ENCODE results near the gene LTN1. TPM values are rescaled to one million over a fixed set of nuclear protein-coding genes. Genes with fewer than 3 reads are reported as not detected.

LTN1 gene
- total RNA-seq, 1 donor from 2014 or later = 44.5 TPM

GRCh38 chr21:28988146-28988545 is 4.5 kb downstream of the LTN1 start:
- peak; percentile 88 for DNase-seq (ENCODE audit: low read depth)

- DNase-seq (ENCODE audit: low read depth) = no peak
These were observed 6.0 kb downstream of the LTN1 start for GRCh38 chr21:28986677-28987076.

DNA sequence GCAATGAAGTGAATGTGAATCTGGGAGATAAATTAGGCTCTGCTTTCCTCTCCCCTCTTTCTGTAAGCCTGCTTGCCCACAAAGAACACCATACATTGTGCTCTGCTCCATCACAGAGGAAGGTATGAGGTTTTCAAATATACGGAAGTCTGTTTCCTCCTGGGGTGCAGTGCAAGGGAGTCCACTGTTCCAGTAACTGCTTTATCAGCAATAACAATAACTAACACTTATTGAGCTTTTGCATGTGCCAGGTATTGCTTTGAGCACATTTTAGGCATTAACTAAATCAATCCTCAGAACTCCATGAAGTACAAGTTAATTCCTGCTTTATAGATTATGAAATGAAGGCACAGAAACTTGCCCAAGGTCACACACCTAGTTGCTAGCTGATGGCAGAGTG is 10.0 kb downstream of the LTN1 start:
- no peak for DNase-seq (ENCODE audit: low read depth)

DNA sequence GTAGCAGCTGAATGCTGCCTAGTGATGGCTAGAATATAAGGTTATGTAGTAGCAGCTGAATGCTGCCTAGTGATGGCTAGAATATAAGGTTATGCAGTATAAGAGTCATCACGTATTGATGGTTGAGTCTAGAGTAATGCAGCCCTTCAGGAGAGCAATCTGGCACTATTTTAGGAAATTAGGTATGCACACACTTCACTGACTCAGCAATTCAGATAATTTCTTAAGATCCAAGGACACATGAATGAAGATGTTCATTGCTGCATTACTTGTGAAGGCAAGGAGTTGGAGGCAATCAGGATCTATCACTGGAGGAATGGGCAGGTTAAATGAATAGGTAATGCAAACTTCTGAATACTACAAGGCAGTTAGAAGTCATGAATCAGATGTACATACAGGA is 13.6 kb downstream of the LTN1 start:
- DNase-seq (ENCODE audit: low read depth) = no peak

GRCh38 chr21:28975397-28975796 is 17.3 kb downstream of the LTN1 start:
- no peak for DNase-seq (ENCODE audit: low read depth)

DNA sequence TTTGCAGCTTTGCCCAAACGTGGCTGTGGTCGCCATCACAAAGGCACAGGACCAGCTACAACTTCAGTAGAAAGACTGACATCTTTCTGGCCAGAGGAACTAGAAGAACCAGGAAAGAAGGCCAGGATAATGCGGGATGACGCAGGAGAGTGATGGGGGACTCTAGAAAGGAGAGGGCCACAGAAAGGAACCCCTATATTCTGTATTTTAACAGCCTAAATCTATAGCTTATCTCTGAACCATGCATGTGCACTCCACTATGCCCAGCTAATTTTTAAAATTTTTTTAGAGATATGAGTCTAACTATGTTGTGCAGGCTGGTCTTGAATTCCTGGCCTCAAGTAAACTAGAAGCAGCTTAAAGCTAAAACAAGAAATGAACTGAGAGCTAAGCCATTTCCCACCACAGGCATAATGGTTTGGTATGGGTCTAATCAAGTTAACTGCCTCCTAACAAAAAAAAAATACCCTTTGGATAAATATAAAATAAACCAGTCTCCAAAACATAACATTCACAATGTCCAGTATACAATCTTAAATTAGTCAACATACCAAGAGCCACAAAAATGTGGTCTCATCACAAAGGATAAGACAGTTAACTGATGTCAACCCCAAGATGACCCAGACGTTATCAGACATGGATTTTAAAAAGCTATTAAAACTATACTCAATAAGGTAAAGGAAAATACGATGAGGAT is 18.0 kb downstream of the LTN1 start:
- no peak for DNase-seq (ENCODE audit: low read depth)

GRCh38 chr21:28972398-28972797 is 20.3 kb downstream of the LTN1 start:
- DNase-seq (ENCODE audit: low read depth) = no peak

- no peak for DNase-seq (ENCODE audit: low read depth)
These were observed 21.5 kb downstream of the LTN1 start for GRCh38 chr21:28971171-28971570.

DNA sequence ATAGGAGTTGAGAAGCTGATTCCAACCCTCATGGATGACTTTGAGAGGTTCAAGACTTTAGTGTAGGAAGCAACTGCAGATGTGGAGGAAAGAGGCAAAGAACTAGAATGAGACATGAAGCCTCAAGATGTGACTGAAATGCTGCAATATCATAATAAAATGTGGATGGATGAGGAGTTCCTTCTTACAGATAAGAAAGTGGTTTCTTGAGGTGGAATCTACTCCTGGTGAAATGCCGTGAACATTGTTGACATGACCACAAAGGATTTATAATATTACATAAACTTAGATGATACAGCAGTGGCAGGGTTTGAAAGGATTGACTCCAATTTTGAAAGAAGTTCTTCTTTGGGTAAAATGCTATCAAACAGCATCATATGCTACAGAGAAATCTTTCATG is 28.8 kb downstream of the LTN1 start:
- no peak for DNase-seq (ENCODE audit: low read depth)

- DNase-seq (ENCODE audit: low read depth) = no peak
These were observed 30.2 kb downstream of the LTN1 start for GRCh38 chr21:28962465-28962864.

DNA sequence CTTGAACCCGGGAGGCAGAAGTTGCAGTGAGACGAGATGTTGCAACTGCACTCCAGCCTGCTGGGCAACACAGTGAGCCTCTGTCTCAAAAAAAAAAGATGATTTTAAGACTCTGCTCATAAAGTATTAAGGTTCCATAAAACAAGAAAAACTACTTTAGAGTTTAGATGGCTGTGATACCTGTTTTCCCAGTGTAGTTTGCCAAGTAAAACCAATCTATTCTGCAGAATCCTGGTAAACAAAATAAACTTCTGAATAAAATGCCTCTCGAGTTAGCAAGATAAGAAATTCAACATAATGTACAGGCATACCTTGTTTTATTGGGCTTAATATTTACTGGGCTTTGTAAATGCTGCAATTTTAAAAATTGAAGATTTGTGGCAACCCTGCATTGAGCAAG is 30.8 kb downstream of the LTN1 start:
- DNase-seq (ENCODE audit: low read depth) = no peak

GRCh38 chr21:28960245-28960644 is 32.4 kb downstream of the LTN1 start:
- no peak for DNase-seq (ENCODE audit: low read depth)

GRCh38 chr21:28959367-28960099 is 33.1 kb downstream of the LTN1 start:
- peak; percentile 86 for DNase-seq (ENCODE audit: low read depth)

GRCh38 chr21:28953247-28953646 is 39.4 kb downstream of the LTN1 start:
- no peak for DNase-seq (ENCODE audit: low read depth)

DNA sequence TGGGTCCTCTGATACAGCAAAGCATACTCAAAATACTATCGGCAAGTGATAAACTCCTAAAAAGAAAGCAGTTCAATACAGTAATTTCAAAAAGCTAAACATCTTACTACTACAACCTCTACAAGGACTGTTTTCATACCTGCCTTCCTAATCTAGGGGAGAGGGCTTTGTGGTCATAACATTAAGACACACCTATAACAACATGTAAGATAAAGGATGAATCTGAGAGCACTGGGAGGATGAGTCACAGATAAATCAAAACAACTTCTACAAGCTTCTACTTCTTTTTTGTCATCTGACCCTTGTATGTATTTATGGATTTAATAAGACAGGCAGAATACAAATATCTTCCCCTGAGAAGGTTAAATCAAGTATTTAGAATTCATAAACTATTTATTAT is 40.0 kb downstream of the LTN1 start:
- no peak for DNase-seq (ENCODE audit: low read depth)

GRCh38 chr21:28949318-28949717 is 43.4 kb downstream of the LTN1 start:
- no peak for DNase-seq (ENCODE audit: low read depth)

DNA sequence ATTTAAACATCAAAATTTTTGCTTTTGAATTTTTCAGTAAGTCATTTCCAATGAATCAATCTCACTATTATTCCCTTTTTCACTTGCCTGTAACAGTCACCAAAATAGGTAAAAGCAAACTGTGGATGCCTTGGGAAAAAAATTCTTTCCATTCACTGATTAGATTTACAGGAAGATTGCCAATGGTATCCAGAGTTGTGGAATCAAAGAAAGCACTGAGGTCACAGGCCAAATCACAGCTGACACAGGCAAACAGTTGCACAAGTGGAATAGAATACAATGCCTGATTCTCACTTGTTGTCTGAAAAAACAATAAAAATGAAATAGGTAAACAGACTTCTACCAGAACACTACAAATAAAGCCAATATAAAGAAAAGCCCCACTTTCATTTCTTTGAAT is 48.4 kb downstream of the LTN1 start:
- peak; percentile 58 for DNase-seq (ENCODE audit: low read depth)

DNA sequence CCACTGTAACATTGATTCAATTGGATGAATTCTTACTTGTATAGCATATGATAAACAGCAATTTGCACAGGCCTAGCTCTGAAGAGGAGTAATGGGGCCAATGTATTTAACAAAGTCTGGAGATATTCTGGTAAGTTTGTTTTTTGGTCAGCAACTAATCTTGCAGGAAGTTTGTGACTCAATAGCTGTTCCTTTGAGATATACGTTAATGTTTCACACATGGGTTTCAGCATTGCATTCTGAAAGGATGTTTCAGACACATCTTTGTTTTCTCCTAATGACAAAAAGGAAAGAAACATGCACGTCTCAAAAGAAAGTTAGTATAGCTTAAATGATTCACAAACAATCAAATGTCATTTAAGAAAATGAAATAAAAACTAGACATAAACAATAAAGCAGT is 49.0 kb downstream of the LTN1 start:
- DNase-seq (ENCODE audit: low read depth) = peak; percentile 78

- DNase-seq (ENCODE audit: low read depth) = no peak
These were observed 54.0 kb downstream of the LTN1 start for GRCh38 chr21:28938726-28939125.

- peak; percentile 35 for DNase-seq (ENCODE audit: low read depth)
These were observed 54.9 kb downstream of the LTN1 start for GRCh38 chr21:28937737-28938136.

DNA sequence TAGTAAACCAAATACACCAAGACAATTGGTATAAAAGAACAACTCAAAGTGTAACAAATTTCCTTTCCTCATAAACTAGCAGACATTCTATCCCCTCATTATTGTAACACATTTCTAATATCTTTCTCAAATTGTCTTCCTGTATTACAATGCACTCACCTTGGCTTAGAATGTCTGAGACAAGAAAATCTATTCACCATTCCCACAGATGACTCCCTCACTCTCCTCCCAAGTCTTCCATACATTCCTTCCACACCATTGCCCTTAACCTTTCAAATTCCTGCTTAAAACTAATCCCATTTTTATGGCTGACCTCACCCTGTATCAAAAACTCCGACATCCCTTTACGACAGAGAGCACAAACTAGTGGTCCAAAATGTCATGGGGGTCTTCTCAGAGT is 56.0 kb downstream of the LTN1 start:
- no peak for DNase-seq (ENCODE audit: low read depth)

- DNase-seq (ENCODE audit: low read depth) = no peak
These were observed 56.6 kb downstream of the LTN1 start for GRCh38 chr21:28936036-28936435.

- DNase-seq (ENCODE audit: low read depth) = no peak
These were observed 60.0 kb downstream of the LTN1 start for GRCh38 chr21:28932717-28933116.
